Measurements from ENCODE around the gene GAS2L1. TPM values are rescaled to one million over a fixed set of nuclear protein-coding genes. Genes with fewer than 3 reads are reported as not detected.

Gene GAS2L1
- total and polyA plus RNA-seq, 4 donors: 11.4 to 22.3 (median 21.2) TPM

DNA sequence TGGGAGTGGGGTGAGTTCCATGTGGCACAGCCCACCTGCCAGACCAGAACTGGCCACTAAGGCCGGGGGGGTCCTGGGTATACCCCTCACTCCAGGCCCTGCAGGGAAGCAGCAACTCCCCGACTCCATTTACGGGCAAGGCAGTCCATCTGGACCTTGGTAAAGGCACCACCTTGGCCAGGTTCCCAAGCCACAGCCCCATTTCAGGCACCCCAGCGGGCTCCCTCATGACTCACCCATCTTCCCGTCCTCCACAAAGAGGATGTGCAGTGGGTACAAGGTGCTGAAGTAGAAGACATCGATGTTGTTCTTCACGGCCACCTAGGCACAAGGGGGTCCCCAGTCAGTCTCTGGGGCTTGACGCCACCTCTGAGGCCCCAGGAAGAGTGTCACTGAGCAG lies 24.8 kb downstream of the GAS2L1 start:
- whole genome bisulfite sequencing, 2 donors: 89 to 92% methylated on average over 8 of the region's 8 CpGs
- intact Hi-C loops (cut with DNase I): no loop called here
- no peak for ATAC-seq (ENCODE audit: low FRiP score)
- H3K4me1 ChIP-seq (ENCODE audit: control insufficient read depth in 1 of 2, insufficient read depth in 2 of 2, low read length in 2 of 2): no peaks in the 10 kb centered on the region
- no peaks in the 10 kb centered on the region for H3K27me3 ChIP-seq (ENCODE audit: control insufficient read depth in 1 of 2, insufficient read depth in 2 of 2, low read length in 1 of 2)
- H3K9me3 ChIP-seq (ENCODE audit: control insufficient read depth, low read length): no peaks in the 10 kb centered on the region
- DNase-seq: no peak
- peaks cover 0 to 8% of the 10 kb centered on the region in 2 donors for H3K36me3 ChIP-seq (ENCODE audit: control insufficient read depth in 1 of 2, insufficient read depth in 2 of 2, low read length in 1 of 2)
- H3K4me3 ChIP-seq (ENCODE audit: low read length in 2 of 2): no peak overlapping the region
- no peak overlapping the region for H3K27ac ChIP-seq (ENCODE audit: low read depth in 1 of 2, low read length in 2 of 2)

DNA sequence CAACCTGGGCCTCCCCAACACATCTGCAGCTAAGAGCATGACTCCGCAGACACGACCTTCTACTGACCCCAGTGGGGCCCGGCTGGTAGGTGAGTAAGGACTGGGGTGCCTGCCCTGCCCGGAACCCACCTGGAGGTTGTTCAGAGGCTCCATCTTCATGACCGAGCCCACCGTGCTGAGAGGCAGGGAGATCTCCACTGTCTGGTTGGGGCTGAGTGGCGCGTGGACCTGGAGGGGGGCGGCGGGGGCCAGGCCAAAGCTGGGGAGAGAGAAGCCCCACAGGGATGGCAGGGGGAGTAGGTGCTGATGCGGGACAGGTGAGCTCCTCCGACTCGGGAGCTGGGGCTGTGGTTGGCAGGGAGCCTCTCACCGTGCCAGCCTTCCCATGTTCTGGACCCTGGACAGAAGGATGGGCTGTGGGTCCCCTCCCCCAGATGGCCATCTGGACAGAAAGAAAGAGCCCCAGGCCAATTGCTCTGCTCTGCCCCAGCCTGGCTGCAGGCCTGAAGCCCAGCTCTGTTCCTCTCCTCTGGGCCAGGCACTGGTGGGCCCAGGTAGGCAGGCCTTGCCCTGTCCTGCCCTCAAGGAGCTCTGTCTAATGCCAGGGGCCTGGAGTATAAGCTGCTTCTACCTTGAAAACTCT lies 25.3 kb downstream of the GAS2L1 start:
- Histone ChIP-seq H3K9me3 (ENCODE audit: control insufficient read depth, low read length) (no peaks in the 10 kb centered on the region), H3K36me3 (ENCODE audit: control insufficient read depth in 1 of 2, insufficient read depth in 2 of 2, low read length in 1 of 2) (peaks cover 0 to 8% of the 10 kb centered on the region in 2 donors), H3K4me3 (ENCODE audit: low read length in 2 of 2) (no peak overlapping the region), H3K4me1 (ENCODE audit: control insufficient read depth in 1 of 2, insufficient read depth in 2 of 2, low read length in 2 of 2) (no peaks in the 10 kb centered on the region), H3K27ac (ENCODE audit: low read depth in 1 of 2, low read length in 2 of 2) (no peak overlapping the region), H3K27me3 (ENCODE audit: control insufficient read depth in 1 of 2, insufficient read depth in 2 of 2, low read length in 1 of 2) (no peaks in the 10 kb centered on the region)
- DNase-seq (no peak), ATAC-seq (ENCODE audit: low FRiP score) (no peak)
- intact Hi-C loops (cut with DNase I): no loop called here
- WGBS, 2 donors: 81 to 83% methylated on average over 14 of the region's 14 CpGs

DNA sequence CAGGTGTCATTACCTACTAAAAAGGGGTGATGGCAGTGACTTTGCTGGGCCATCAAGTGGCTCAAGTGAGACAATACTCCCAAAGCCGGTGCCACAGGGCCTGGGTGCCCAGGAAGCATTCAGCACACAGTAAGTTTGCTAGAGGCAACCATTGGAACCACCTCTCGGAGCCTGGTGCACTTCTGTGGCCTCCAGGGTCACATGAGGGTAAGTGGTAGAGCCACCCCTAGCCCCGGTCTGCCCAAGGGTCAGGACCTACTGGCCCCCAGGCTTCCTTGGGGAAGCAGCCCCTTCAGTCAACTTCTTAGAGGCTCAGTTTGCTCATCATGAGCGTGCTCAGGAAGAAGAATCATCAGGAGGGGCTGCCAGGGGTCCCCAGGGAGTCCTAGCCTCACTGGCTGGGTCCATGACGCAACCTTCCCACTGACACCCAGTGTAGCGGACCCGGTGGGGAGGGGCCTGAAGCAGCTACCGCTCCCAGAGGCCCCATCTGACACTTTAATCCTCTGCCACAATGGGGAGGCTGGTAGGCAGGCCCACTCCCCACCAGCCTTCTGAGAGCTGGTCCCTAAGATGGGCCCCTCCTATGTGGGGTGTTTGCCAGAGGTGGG lies 26.5 kb downstream of the GAS2L1 start:
- H3K4me3 ChIP-seq (ENCODE audit: low read length in 2 of 2): no peak overlapping the region
- intact Hi-C loops (cut with DNase I): no loop called here
- H3K27ac ChIP-seq (ENCODE audit: low read depth in 1 of 2, low read length in 2 of 2): no peak overlapping the region
- no peaks in the 10 kb centered on the region for H3K4me1 ChIP-seq (ENCODE audit: control insufficient read depth in 1 of 2, insufficient read depth in 2 of 2, low read length in 2 of 2)
- H3K36me3 ChIP-seq (ENCODE audit: control insufficient read depth in 1 of 2, insufficient read depth in 2 of 2, low read length in 1 of 2): peaks cover 0 to 3% of the 10 kb centered on the region in 2 donors
- ATAC-seq (ENCODE audit: low FRiP score) (no peak), DNase-seq (no peak)
- WGBS, 2 donors: 95 to 98% methylated on average over 8 of the region's 8 CpGs
- no peaks in the 10 kb centered on the region for H3K9me3 ChIP-seq (ENCODE audit: control insufficient read depth, low read length)
- H3K27me3 ChIP-seq (ENCODE audit: control insufficient read depth in 1 of 2, insufficient read depth in 2 of 2, low read length in 1 of 2): no peaks in the 10 kb centered on the region

DNA sequence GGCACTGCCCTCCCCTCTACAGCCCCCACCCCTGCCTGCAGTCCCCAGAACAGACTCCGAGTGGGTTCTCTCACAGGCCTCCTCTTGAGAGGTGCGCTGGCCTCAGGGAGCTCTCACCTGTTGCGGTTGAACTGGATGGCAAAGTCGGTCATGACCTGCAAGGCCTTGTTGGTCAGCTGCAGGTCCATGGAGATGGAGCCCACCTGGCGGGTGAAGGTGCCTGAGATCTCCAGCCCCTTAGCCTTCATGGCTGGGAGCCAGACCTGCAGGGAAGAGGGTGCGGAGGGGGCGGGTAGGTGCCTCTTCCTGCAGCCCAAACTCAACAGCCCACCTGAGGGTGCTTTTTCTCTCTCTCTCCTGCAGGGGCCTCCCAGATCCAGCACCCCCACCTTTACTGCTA lies 27.7 kb downstream of the GAS2L1 start:
- 96 to 98% methylated on average over 7 of the region's 7 CpGs for WGBS, 2 donors
- Histone ChIP-seq H3K36me3 (ENCODE audit: control insufficient read depth in 1 of 2, insufficient read depth in 2 of 2, low read length in 1 of 2) (peaks cover 0 to 3% of the 10 kb centered on the region in 2 donors), H3K4me3 (ENCODE audit: low read length in 2 of 2) (no peak overlapping the region), H3K4me1 (ENCODE audit: control insufficient read depth in 1 of 2, insufficient read depth in 2 of 2, low read length in 2 of 2) (no peaks in the 10 kb centered on the region), H3K27ac (ENCODE audit: low read depth in 1 of 2, low read length in 2 of 2) (no peak overlapping the region), H3K9me3 (ENCODE audit: control insufficient read depth, low read length) (no peaks in the 10 kb centered on the region), H3K27me3 (ENCODE audit: control insufficient read depth in 1 of 2, insufficient read depth in 2 of 2, low read length in 1 of 2) (no peaks in the 10 kb centered on the region)
- intact Hi-C loops (cut with DNase I): no loop called here
- DNase-seq (no peak), ATAC-seq (ENCODE audit: low FRiP score) (no peak)

DNA sequence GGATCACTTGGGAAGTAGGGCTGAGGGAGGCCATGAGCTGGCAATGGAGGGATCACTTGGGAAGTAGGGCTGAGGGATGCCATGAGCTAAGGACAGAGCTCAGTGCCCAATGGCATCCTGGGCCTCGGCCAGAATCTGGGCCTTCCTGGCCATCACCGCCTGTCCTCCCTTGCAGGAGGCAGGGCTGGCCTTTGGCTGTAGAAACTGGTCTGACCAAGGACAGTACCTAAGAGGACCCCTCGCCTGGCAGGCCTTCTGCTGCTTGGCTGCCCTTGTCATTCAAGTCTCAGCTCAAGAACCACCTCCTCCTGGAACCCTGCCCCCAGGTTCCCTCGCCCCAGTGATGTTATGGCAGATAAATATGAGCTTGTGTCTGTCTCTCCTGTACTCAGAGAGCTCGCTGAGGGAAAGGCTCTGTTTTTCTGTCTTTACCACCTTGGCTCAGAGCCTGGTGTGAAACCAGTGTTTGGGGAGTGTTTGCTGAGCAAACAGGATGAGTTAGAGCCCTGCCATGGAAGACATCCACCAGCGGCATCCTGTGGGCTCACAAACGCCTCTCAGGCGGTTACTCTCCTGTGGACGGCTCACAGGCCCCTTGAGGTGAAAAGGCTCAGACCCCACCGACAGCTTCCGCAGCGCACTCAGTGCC lies 28.4 kb downstream of the GAS2L1 start:
- intact Hi-C loops (cut with DNase I): no loop called here
- no peaks in the 10 kb centered on the region for H3K9me3 ChIP-seq (ENCODE audit: control insufficient read depth, low read length)
- H3K27me3 ChIP-seq (ENCODE audit: control insufficient read depth in 1 of 2, insufficient read depth in 2 of 2, low read length in 1 of 2): no peaks in the 10 kb centered on the region
- no peak for DNase-seq
- no peaks in the 10 kb centered on the region for H3K4me1 ChIP-seq (ENCODE audit: control insufficient read depth in 1 of 2, insufficient read depth in 2 of 2, low read length in 2 of 2)
- ATAC-seq (ENCODE audit: low FRiP score): no peak
- no peak overlapping the region for H3K27ac ChIP-seq (ENCODE audit: low read depth in 1 of 2, low read length in 2 of 2)
- WGBS, 2 donors: 92 to 93% methylated on average over 12 of the region's 12 CpGs
- H3K4me3 ChIP-seq (ENCODE audit: low read length in 2 of 2): no peak overlapping the region
- H3K36me3 ChIP-seq (ENCODE audit: control insufficient read depth in 1 of 2, insufficient read depth in 2 of 2, low read length in 1 of 2): peaks cover 0 to 3% of the 10 kb centered on the region in 2 donors

DNA sequence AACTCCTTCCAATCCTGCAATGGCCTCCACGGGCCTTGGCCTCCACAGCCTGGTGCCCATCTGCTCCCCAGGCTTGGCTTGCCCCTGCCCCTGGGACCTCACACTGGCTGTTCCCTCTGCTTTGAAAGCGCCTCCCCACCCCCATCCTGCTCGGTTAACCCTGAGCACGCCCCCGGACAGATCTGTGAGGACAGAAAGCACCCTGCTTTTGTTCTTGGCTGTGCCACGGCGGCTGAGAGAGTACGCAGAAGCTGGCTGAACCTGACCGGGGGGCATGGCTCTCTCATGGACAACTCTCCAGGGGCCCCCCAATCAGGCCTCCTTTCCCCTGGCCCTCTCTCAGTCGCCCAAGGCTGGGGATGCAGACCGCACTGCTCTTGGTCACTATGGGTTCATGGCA lies 29.2 kb downstream of the GAS2L1 start:
- DNase-seq (no peak), ATAC-seq (ENCODE audit: low FRiP score) (no peak)
- H3K4me3 ChIP-seq (ENCODE audit: low read length in 2 of 2): no peak overlapping the region
- H3K27me3 ChIP-seq (ENCODE audit: control insufficient read depth in 1 of 2, insufficient read depth in 2 of 2, low read length in 1 of 2): no peaks in the 10 kb centered on the region
- no peaks in the 10 kb centered on the region for H3K4me1 ChIP-seq (ENCODE audit: control insufficient read depth in 1 of 2, insufficient read depth in 2 of 2, low read length in 2 of 2)
- 88 to 92% methylated on average over 11 of the region's 11 CpGs for WGBS, 2 donors
- H3K9me3 ChIP-seq (ENCODE audit: control insufficient read depth, low read length): no peaks in the 10 kb centered on the region
- no peak overlapping the region for H3K27ac ChIP-seq (ENCODE audit: low read depth in 1 of 2, low read length in 2 of 2)
- intact Hi-C loops (cut with DNase I): no loop called here
- H3K36me3 ChIP-seq (ENCODE audit: control insufficient read depth in 1 of 2, insufficient read depth in 2 of 2, low read length in 1 of 2): peaks cover 0 to 3% of the 10 kb centered on the region in 2 donors

DNA sequence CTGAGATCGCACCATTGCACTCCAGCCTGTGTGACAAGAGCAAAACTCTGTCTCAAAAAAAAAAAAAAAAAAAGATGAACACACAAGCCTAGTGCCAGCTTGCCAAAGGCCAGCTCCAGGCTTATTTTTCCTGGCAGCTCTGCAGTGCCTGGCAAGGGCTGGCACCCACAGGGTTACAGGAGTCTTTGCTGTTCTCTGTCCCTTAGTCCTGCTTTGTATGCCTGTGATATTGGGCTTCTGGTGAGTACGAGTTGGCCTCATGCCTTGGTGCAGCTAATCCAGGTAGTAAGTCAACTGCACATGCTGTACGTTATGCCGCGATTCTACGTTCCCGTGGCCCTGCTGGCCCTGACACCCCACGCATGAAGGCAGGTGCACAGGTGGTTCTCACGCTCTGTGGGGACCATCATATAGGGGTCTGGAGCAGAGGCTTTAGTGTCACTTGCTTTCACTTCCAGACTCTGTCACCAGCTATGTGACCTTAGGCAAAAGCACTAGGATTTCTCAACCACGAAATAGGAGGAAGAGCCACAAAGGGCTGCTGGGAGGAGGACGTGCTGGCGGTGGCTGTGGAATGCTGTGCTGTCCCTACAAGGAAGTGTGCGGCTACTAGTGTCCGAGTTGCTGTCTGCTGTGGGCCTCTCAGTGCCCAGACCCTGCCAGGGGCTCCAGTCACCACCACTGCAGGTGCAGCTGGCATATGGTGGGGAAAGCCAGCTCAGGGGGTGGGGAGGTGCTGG lies 30.5 kb downstream of the GAS2L1 start:
- Histone ChIP-seq H3K4me3 (ENCODE audit: low read length in 2 of 2) (no peak overlapping the region), H3K27ac (ENCODE audit: low read depth in 1 of 2, low read length in 2 of 2) (no peak overlapping the region), H3K9me3 (ENCODE audit: control insufficient read depth, low read length) (no peaks in the 10 kb centered on the region), H3K4me1 (ENCODE audit: control insufficient read depth in 1 of 2, insufficient read depth in 2 of 2, low read length in 2 of 2) (no peaks in the 10 kb centered on the region), H3K27me3 (ENCODE audit: control insufficient read depth in 1 of 2, insufficient read depth in 2 of 2, low read length in 1 of 2) (no peaks in the 10 kb centered on the region), H3K36me3 (ENCODE audit: control insufficient read depth in 1 of 2, insufficient read depth in 2 of 2, low read length in 1 of 2) (peaks cover 0 to 6% of the 10 kb centered on the region in 2 donors)
- ATAC-seq (ENCODE audit: low FRiP score) (no peak), DNase-seq (no peak)
- WGBS, 2 donors: 81 to 85% methylated on average over 14 of the region's 14 CpGs
- intact Hi-C loops (cut with DNase I): no loop called here

DNA sequence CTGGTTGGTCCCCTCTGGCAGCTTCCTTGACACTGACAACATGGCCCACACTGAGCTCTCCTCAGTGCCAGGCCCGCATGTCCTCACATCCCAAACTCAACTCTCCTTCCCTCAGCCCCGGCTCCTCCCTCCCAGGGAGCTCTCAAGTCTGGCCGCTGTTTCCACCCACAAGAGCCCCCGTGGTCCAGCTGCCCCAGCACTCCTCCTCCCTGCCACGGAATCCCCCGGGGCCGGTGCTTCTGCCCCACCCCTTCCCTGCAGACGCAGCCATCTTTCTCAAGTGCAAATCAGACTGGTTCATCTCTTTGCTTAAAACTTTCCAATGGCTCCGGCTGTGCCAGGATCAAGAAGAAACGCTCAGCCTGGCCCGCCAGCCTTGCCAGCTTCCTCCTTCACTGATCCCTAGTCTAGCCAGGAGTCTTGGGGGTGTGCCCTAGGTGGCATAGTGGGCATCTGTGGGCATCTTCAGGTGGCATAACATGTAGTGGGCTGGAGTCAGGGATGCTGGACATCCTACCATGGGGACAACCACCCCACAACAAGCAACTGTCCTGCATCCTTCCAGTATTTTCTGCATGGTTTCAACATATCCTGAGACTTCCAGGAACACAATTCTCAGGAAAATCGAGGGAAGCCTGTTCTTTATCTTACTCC lies 31.3 kb downstream of the GAS2L1 start:
- H3K9me3 ChIP-seq (ENCODE audit: control insufficient read depth, low read length): no peaks in the 10 kb centered on the region
- intact Hi-C loops (cut with DNase I): no loop called here
- no peak for DNase-seq
- peaks cover 0 to 6% of the 10 kb centered on the region in 2 donors for H3K36me3 ChIP-seq (ENCODE audit: control insufficient read depth in 1 of 2, insufficient read depth in 2 of 2, low read length in 1 of 2)
- H3K4me1 ChIP-seq (ENCODE audit: control insufficient read depth in 1 of 2, insufficient read depth in 2 of 2, low read length in 2 of 2): no peaks in the 10 kb centered on the region
- no peak overlapping the region for H3K27ac ChIP-seq (ENCODE audit: low read depth in 1 of 2, low read length in 2 of 2)
- H3K27me3 ChIP-seq (ENCODE audit: control insufficient read depth in 1 of 2, insufficient read depth in 2 of 2, low read length in 1 of 2): no peaks in the 10 kb centered on the region
- WGBS, 2 donors: 74 to 77% methylated on average over 12 of the region's 12 CpGs
- H3K4me3 ChIP-seq (ENCODE audit: low read length in 2 of 2): no peak overlapping the region
- ATAC-seq (ENCODE audit: low FRiP score): no peak
